ENCODE measurements around the gene RIN1.
A peak's percentile ranks its signal among the peaks of the same experiment; 100 is the strongest.
"Not testable (repeated sequence)": the region's sequence is repeated elsewhere in the genome, so short reads cannot be mapped to it uniquely, and the experiment has no call there.

The RIN1 gene

GRCh38 chr11:66318600-66318970 lies 17.6 kb downstream of the RIN1 start:
- H3K4me1 Mint-ChIP-seq, result peaks cover 78% of the 10 kb centered on the region
- no peaks in the 10 kb centered on the region for H3K9me3 Mint-ChIP-seq
- peak overlapping the region; percentile 44 for H3K4me3 Mint-ChIP-seq
- H3K27ac Mint-ChIP-seq, result peak overlapping the region; percentile 81
- no peaks in the 10 kb centered on the region for H3K36me3 Mint-ChIP-seq
- no peaks in the 10 kb centered on the region for H3K27me3 Mint-ChIP-seq

GRCh38 chr11:66317723-66318599 lies 18.3 kb downstream of the RIN1 start:
- no peaks in the 10 kb centered on the region for H3K36me3 Mint-ChIP-seq
- no peaks in the 10 kb centered on the region for H3K27me3 Mint-ChIP-seq
- H3K4me1 Mint-ChIP-seq, result peaks cover 72% of the 10 kb centered on the region
- H3K9me3 Mint-ChIP-seq, result no peaks in the 10 kb centered on the region
- peak overlapping the region; percentile 82 for H3K27ac Mint-ChIP-seq
- H3K4me3 Mint-ChIP-seq, result peak overlapping the region; percentile 44

GRCh38 chr11:66317322-66317722 lies 18.9 kb downstream of the RIN1 start:
- H3K36me3 Mint-ChIP-seq, result no peaks in the 10 kb centered on the region
- peaks cover 68% of the 10 kb centered on the region for H3K4me1 Mint-ChIP-seq
- peak overlapping the region; percentile 82 for H3K27ac Mint-ChIP-seq
- peak overlapping the region; percentile 39 for H3K4me3 Mint-ChIP-seq
- H3K27me3 Mint-ChIP-seq, result no peaks in the 10 kb centered on the region
- no peaks in the 10 kb centered on the region for H3K9me3 Mint-ChIP-seq

GRCh38 chr11:66316849-66317251 lies 19.4 kb downstream of the RIN1 start, which contains the start of gene CD248:
Gene CD248, minus strand, starts transcription at chr11:66317044. Its CDS starts 17 bp downstream, at chr11:66317027.
- Mint-ChIP-seq H3K27ac (peak within 1 kb of the TSS; percentile 82), H3K9me3 (no peaks in the 10 kb centered on the region), H3K27me3 (no peaks in the 10 kb centered on the region), H3K36me3 (no peaks in the 10 kb centered on the region), H3K4me3 (peak within 1 kb of the TSS; percentile 44), H3K4me1 (peaks cover 66% of the 10 kb centered on the region)

GRCh38 chr11:66315921-66316811 lies 20.1 kb downstream of the RIN1 start:
- no peak overlapping the region for H3K4me3 Mint-ChIP-seq
- H3K9me3 Mint-ChIP-seq, result no peaks in the 10 kb centered on the region
- no peaks in the 10 kb centered on the region for H3K27me3 Mint-ChIP-seq
- peaks cover 68% of the 10 kb centered on the region for H3K4me1 Mint-ChIP-seq
- no peaks in the 10 kb centered on the region for H3K36me3 Mint-ChIP-seq
- peak overlapping the region; percentile 47 for H3K27ac Mint-ChIP-seq

GRCh38 chr11:66315498-66315885 lies 20.7 kb downstream of the RIN1 start:
- H3K27ac Mint-ChIP-seq, result peak overlapping the region; percentile 90
- H3K4me1 Mint-ChIP-seq, result peaks cover 68% of the 10 kb centered on the region
- no peaks in the 10 kb centered on the region for H3K27me3 Mint-ChIP-seq
- no peaks in the 10 kb centered on the region for H3K9me3 Mint-ChIP-seq
- no peaks in the 10 kb centered on the region for H3K36me3 Mint-ChIP-seq
- H3K4me3 Mint-ChIP-seq, result no peak overlapping the region

- Mint-ChIP-seq H3K4me3 (peak overlapping the region; percentile 74), H3K9me3 (no peaks in the 10 kb centered on the region), H3K36me3 (no peaks in the 10 kb centered on the region), H3K4me1 (peaks cover 62% of the 10 kb centered on the region), H3K27ac (peak overlapping the region; percentile 91), H3K27me3 (no peaks in the 10 kb centered on the region)
Observed at GRCh38 chr11:66314561-66315497, 21.4 kb downstream of the RIN1 start.

- Mint-ChIP-seq H3K36me3 (no peaks in the 10 kb centered on the region), H3K9me3 (no peaks in the 10 kb centered on the region)
Observed at GRCh38 chr11:66314186-66314501, 22.1 kb downstream of the RIN1 start.

GRCh38 chr11:66313321-66314185 lies 22.7 kb downstream of the RIN1 start:
- Mint-ChIP-seq H3K4me1 (peaks cover 49% of the 10 kb centered on the region), H3K4me3 (peak overlapping the region; percentile 91), H3K27me3 (no peaks in the 10 kb centered on the region), H3K27ac (peak overlapping the region; percentile 91), H3K9me3 (no peaks in the 10 kb centered on the region), H3K36me3 (no peaks in the 10 kb centered on the region)

More at GRCh38 chr11:66314186-66314501, 22.1 kb downstream of the RIN1 start:
- Mint-ChIP-seq H3K4me1 (peaks cover 55% of the 10 kb centered on the region), H3K27me3 (no peaks in the 10 kb centered on the region), H3K27ac (peak overlapping the region; percentile 91), H3K4me3 (peak overlapping the region; percentile 74)

- peak overlapping the region; percentile 91 for H3K4me3 Mint-ChIP-seq
- no peaks in the 10 kb centered on the region for H3K9me3 Mint-ChIP-seq
- H3K27ac Mint-ChIP-seq, result peak overlapping the region; percentile 92
- H3K36me3 Mint-ChIP-seq, result no peaks in the 10 kb centered on the region
- H3K27me3 Mint-ChIP-seq, result no peaks in the 10 kb centered on the region
- peaks cover 42% of the 10 kb centered on the region for H3K4me1 Mint-ChIP-seq
Observed at GRCh38 chr11:66312549-66313320, 23.5 kb downstream of the RIN1 start.

GRCh38 chr11:66311965-66312548 lies 24.2 kb downstream of the RIN1 start:
- Mint-ChIP-seq H3K9me3 (no peaks in the 10 kb centered on the region), H3K4me1 (peaks cover 36% of the 10 kb centered on the region), H3K4me3 (peak overlapping the region; percentile 91), H3K27me3 (no peaks in the 10 kb centered on the region), H3K27ac (peak overlapping the region; percentile 92), H3K36me3 (no peaks in the 10 kb centered on the region)

GRCh38 chr11:66311470-66311964 lies 24.7 kb downstream of the RIN1 start:
- H3K4me3 Mint-ChIP-seq, result peak overlapping the region; percentile 91
- no peaks in the 10 kb centered on the region for H3K36me3 Mint-ChIP-seq
- no peaks in the 10 kb centered on the region for H3K27me3 Mint-ChIP-seq
- H3K9me3 Mint-ChIP-seq, result no peaks in the 10 kb centered on the region
- H3K4me1 Mint-ChIP-seq, result peaks cover 36% of the 10 kb centered on the region
- peak overlapping the region; percentile 92 for H3K27ac Mint-ChIP-seq

GRCh38 chr11:66310803-66311440 lies 25.3 kb downstream of the RIN1 start:
- H3K4me1 Mint-ChIP-seq, result peaks cover 31% of the 10 kb centered on the region
- H3K27ac Mint-ChIP-seq, result peak overlapping the region; percentile 23
- H3K9me3 Mint-ChIP-seq, result not testable (repeated sequence)

More at GRCh38 chr11:66310803-66311440, 25.3 kb downstream of the RIN1 start:
- H3K4me3 Mint-ChIP-seq, H3K36me3 Mint-ChIP-seq, H3K27me3 Mint-ChIP-seq: not testable (repeated sequence)
